ENCODE results near the gene CCDC138. TPM values are rescaled to one million over a fixed set of nuclear protein-coding genes. Genes with fewer than 3 reads are reported as not detected.

The CCDC138 gene
- total RNA-seq, 1 experiment from 2014 or later = 4.3 TPM

DNA sequence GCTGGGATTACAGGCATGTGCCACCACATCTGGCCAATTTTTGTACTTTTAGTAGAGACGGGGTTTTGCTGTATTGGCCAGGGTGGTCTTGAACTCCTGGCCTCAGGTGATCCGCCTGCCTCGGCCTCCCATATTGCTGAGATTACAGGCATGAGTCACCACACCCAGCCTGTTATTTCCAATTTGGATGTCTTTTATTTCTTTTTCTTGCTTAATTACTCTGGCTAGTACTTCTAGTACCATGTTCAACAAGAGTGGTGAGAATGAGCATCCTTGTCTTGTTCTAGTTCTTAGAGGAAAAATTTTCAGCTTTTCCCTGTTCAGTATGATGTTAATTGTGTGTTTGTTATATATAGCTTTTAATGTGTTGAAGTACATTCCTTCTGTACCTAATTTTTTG, 23.4 kb downstream of the CCDC138 start:
- no TSS peak for BruUV-seq (replicated peaks)
- Mint-ChIP-seq H3K36me3 (ENCODE audit: insufficient read depth, unreplicated experiment) (peaks cover 37% of the 10 kb centered on the region), H3K27ac (ENCODE audit: low read depth, unreplicated experiment) (no peak overlapping the region), H3K4me1 (ENCODE audit: insufficient read depth, unreplicated experiment) (no peaks in the 10 kb centered on the region), H3K27me3 (ENCODE audit: insufficient read depth, unreplicated experiment) (no peaks in the 10 kb centered on the region), H3K9me3 (ENCODE audit: unreplicated experiment) (peaks cover 24% of the 10 kb centered on the region), H3K4me3 (ENCODE audit: unreplicated experiment) (no peak overlapping the region)
- ChIA-PET CTCF (no interaction called here), POLR2A (interaction anchor here (0.7 kb wide), 1 partner anchor 48 kb away, joined by 3 read pairs; no protein-coding TSS in a partner anchor)
- intact Hi-C loops (cut with micrococcal nuclease) = no loop called here
- no peak for DNase-seq (ENCODE audit: unreplicated experiment)
- TF ChIP-seq, protein P1, sequence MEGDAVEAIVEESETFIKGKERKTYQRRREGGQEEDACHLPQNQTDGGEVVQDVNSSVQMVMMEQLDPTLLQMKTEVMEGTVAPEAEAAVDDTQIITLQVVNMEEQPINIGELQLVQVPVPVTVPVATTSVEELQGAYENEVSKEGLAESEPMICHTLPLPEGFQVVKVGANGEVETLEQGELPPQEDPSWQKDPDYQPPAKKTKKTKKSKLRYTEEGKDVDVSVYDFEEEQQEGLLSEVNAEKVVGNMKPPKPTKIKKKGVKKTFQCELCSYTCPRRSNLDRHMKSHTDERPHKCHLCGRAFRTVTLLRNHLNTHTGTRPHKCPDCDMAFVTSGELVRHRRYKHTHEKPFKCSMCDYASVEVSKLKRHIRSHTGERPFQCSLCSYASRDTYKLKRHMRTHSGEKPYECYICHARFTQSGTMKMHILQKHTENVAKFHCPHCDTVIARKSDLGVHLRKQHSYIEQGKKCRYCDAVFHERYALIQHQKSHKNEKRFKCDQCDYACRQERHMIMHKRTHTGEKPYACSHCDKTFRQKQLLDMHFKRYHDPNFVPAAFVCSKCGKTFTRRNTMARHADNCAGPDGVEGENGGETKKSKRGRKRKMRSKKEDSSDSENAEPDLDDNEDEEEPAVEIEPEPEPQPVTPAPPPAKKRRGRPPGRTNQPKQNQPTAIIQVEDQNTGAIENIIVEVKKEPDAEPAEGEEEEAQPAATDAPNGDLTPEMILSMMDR (IDR thresholded peaks at IDR 0.05; ENCODE audit: unreplicated experiment) = no peak

DNA sequence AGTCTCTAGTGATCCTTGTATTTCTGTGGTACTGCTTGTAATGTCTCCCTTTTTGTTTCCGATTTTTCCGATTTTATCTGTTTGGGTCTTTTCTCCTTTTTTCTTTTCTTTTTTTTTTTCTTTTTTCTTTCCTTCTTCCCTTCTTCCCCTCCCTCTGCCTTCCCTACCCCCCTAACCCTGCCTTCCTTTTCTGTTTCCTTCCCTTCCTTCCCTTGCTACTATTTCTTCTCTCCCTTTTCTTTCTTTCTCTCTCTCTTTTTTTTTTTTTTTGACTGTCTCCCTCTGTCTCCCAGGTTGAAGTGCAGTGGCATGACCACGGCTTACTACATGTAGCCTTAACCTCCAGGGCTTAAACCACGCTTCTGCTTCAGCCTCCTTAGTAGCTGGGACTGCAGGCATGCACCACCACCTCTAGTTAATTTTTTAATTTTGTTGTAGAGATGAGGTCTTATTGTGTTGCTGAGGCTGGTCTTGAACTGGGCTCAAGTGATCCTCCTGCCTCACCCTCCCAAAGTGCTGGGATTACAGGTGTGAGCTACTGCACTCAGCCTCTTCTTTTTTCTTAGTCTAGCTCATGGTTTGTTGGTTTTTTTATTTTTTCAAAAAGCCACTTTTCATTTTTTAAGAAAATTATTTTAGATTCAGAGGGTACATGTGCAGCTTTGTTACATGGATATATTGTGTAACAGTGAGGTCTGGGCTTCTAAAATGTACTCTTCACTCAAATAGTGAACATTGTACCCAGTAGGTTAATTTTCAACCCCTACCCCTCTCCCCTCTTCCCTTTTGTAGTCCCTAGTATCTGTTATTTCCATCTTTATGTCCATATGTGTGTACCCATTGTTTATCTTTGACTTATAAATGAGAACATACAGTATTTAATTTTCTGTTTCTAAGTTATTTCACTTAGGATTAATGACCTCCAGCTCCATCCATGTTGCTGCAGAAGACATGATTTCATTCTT, 24.7 kb downstream of the CCDC138 start:
- H3K4me3 Mint-ChIP-seq (ENCODE audit: unreplicated experiment) = no peak overlapping the region
- intact Hi-C loops (cut with micrococcal nuclease) = no loop called here
- CTCF ChIA-PET = no interaction called here
- POLR2A ChIA-PET = no interaction called here
- no peaks in the 10 kb centered on the region for H3K27me3 Mint-ChIP-seq (ENCODE audit: insufficient read depth, unreplicated experiment)
- peaks cover 24% of the 10 kb centered on the region for H3K9me3 Mint-ChIP-seq (ENCODE audit: unreplicated experiment)
- TF ChIP-seq, protein P1 (IDR thresholded peaks at IDR 0.05; ENCODE audit: unreplicated experiment) = no peak
- DNase-seq (ENCODE audit: unreplicated experiment) = no peak
- peaks cover 42% of the 10 kb centered on the region for H3K36me3 Mint-ChIP-seq (ENCODE audit: insufficient read depth, unreplicated experiment)
- H3K4me1 Mint-ChIP-seq (ENCODE audit: insufficient read depth, unreplicated experiment) = no peaks in the 10 kb centered on the region
- no peak overlapping the region for H3K27ac Mint-ChIP-seq (ENCODE audit: low read depth, unreplicated experiment)
- no TSS peak for BruUV-seq (replicated peaks)

DNA sequence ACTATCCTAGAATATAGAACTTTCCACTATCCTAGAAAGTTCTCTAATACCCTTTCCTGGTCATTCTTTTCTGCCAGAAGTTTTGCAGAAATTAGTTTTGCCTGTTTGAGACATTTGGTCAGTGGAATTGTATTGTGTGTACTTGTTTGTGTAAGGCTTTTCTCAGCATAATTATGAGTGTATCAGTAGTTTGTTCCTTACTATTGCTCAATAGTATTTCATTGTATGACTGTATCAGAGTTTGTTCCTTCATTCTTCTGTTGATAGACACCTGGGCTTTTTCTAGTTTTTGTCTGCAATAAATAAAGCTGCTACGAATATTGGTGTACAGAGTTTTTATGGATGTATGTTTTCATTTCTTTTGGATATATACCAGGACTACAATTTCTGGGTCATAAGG, 27.2 kb downstream of the CCDC138 start:
- H3K27ac Mint-ChIP-seq (ENCODE audit: low read depth, unreplicated experiment) = no peak overlapping the region
- peaks cover 20% of the 10 kb centered on the region for H3K9me3 Mint-ChIP-seq (ENCODE audit: unreplicated experiment)
- H3K36me3 Mint-ChIP-seq (ENCODE audit: insufficient read depth, unreplicated experiment) = peaks cover 52% of the 10 kb centered on the region

DNA sequence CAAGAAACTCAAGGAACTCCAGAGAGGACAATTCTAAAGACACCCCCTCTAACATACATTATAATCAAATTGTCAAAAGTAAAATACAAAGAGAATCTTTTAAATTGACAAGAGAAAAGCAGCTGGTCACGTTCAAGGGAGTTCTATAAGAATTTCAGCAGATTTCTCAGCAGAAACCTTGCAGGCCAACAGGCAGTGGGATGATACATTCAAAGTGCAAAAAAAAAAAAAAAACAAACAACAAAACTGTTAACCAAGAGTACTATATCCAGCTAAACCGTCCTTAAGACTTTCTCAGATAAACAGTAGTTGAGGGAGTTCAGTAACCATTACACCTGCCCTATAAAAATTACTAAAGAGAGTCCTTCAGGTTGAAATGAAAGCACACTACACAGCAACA, 33.9 kb downstream of the CCDC138 start:
- peaks cover 9% of the 10 kb centered on the region for H3K4me1 Mint-ChIP-seq (ENCODE audit: insufficient read depth, unreplicated experiment)
- peaks cover 47% of the 10 kb centered on the region for H3K36me3 Mint-ChIP-seq (ENCODE audit: insufficient read depth, unreplicated experiment)
- no peak for DNase-seq (ENCODE audit: unreplicated experiment)

More for the DNA sequence above, 27.2 kb downstream of the CCDC138 start:
- no TSS peak for BruUV-seq (replicated peaks)
- ChIA-PET CTCF (no interaction called here), POLR2A (no interaction called here)
- no peak overlapping the region for H3K4me3 Mint-ChIP-seq (ENCODE audit: unreplicated experiment)
- no peaks in the 10 kb centered on the region for H3K27me3 Mint-ChIP-seq (ENCODE audit: insufficient read depth, unreplicated experiment)
- DNase-seq (ENCODE audit: unreplicated experiment) = no peak
- no peaks in the 10 kb centered on the region for H3K4me1 Mint-ChIP-seq (ENCODE audit: insufficient read depth, unreplicated experiment)
- intact Hi-C loops (cut with micrococcal nuclease) = no loop called here
- TF ChIP-seq, protein P1 (IDR thresholded peaks at IDR 0.05; ENCODE audit: unreplicated experiment) = no peak

More for the DNA sequence above, 33.9 kb downstream of the CCDC138 start:
- ChIA-PET POLR2A (no interaction called here), CTCF (no interaction called here)
- intact Hi-C loops (cut with micrococcal nuclease) = no loop called here
- no peak overlapping the region for H3K27ac Mint-ChIP-seq (ENCODE audit: low read depth, unreplicated experiment)
- H3K27me3 Mint-ChIP-seq (ENCODE audit: insufficient read depth, unreplicated experiment) = no peaks in the 10 kb centered on the region
- no peak overlapping the region for H3K4me3 Mint-ChIP-seq (ENCODE audit: unreplicated experiment)
- no TSS peak for BruUV-seq (replicated peaks)
- TF ChIP-seq, protein P1 (IDR thresholded peaks at IDR 0.05; ENCODE audit: unreplicated experiment) = no peak
- peaks cover 7% of the 10 kb centered on the region for H3K9me3 Mint-ChIP-seq (ENCODE audit: unreplicated experiment)
